ENCODE results near the gene CDH4. TPM values are rescaled to one million over a fixed set of nuclear protein-coding genes. Genes with fewer than 3 reads are reported as not detected.

The CDH4 gene
- polyA plus RNA-seq, 1 experiment = 1.5 TPM

- POLR2A ChIA-PET = no interaction called here
- CTCF ChIA-PET = interaction anchor here (1.1 kb wide), 1 partner anchor 15 kb away, joined by 3 read pairs; no protein-coding TSS in a partner anchor
- H3K27me3 ChIP-seq (ENCODE audit: control insufficient read depth, insufficient read depth, low read length) = 0 out of 2 replicates have a peak, but pooled peaks cover 2% of the 10 kb centered on the region
- DNase-seq (ENCODE audit: low read depth) = no peak
- H3K36me3 ChIP-seq (ENCODE audit: control insufficient read depth, insufficient read depth, low read length) = no peaks in the 10 kb centered on the region
- TF ChIP-seq, protein P1, sequence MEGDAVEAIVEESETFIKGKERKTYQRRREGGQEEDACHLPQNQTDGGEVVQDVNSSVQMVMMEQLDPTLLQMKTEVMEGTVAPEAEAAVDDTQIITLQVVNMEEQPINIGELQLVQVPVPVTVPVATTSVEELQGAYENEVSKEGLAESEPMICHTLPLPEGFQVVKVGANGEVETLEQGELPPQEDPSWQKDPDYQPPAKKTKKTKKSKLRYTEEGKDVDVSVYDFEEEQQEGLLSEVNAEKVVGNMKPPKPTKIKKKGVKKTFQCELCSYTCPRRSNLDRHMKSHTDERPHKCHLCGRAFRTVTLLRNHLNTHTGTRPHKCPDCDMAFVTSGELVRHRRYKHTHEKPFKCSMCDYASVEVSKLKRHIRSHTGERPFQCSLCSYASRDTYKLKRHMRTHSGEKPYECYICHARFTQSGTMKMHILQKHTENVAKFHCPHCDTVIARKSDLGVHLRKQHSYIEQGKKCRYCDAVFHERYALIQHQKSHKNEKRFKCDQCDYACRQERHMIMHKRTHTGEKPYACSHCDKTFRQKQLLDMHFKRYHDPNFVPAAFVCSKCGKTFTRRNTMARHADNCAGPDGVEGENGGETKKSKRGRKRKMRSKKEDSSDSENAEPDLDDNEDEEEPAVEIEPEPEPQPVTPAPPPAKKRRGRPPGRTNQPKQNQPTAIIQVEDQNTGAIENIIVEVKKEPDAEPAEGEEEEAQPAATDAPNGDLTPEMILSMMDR (IDR thresholded peaks at IDR 0.05; ENCODE audit: insufficient read depth, low read depth, low read length) = no peak
- no peak overlapping the region for H3K4me3 ChIP-seq (ENCODE audit: low read depth, low read length)
Measured at GRCh38 chr20:61573415-61574305, 321.6 kb downstream of the CDH4 start.

GRCh38 chr20:61575151-61575937 is 323.3 kb downstream of the CDH4 start:
- DNase-seq (ENCODE audit: low read depth) = no peak
- POLR2A ChIA-PET = no interaction called here
- H3K4me3 ChIP-seq (ENCODE audit: low read depth, low read length) = no peak overlapping the region
- H3K27me3 ChIP-seq (ENCODE audit: control insufficient read depth, insufficient read depth, low read length) = 0 out of 2 replicates have a peak, but pooled peaks cover 2% of the 10 kb centered on the region
- CTCF ChIA-PET = interaction anchor here (0.6 to 1.2 kb wide), 2 partner anchors 10 to 15 kb away, joined by 3 to 4 read pairs; no protein-coding TSS in a partner anchor
- TF ChIP-seq, protein P1 (IDR thresholded peaks at IDR 0.05; ENCODE audit: insufficient read depth, low read depth, low read length) = no peak
- no peaks in the 10 kb centered on the region for H3K36me3 ChIP-seq (ENCODE audit: control insufficient read depth, insufficient read depth, low read length)

DNA sequence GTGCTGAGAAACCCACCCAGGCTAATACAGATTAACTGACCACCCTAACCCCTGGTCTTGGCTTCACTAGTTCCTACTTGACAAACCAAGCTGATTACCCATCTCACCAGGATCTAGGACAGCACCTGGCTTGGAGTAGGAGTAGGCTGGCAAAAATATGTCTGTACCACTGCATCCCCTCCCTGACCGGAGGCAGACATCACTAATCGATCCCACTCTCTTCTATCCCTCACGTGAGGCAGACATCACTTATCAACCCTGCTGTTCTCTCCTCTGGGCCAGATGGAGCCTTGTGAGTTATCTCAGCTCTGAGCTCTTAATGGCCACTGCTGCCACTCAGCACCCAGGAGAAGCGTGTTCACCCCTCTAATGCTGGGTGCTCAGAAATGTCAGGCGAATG is 324.3 kb downstream of the CDH4 start:
- POLR2A ChIA-PET = no interaction called here

DNA sequence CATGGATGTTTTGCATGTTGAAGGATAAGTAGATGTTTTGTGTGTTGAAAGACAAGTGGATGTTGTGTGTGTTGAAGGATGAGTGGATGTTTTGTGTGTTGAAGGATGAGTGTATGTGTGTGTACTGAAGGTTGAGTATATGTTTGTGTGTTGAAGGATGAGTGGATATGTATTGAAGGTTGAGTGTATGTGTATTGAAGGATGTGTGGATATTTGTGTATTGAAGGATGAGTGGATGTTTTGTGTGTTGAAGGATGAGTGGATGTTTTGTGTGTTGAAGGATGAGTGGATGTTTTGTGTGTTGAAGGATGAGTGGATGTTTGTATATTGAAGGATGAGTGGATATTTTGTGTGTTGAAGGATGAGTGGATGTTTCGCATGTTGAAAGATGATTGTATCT is 325.0 kb downstream of the CDH4 start:
- CTCF ChIA-PET = no interaction called here
- no peak for DNase-seq (ENCODE audit: low read depth)
- POLR2A ChIA-PET = no interaction called here
- Histone ChIP-seq H3K27me3 (ENCODE audit: control insufficient read depth, insufficient read depth, low read length) (0 out of 2 replicates have a peak, but pooled peaks cover 2% of the 10 kb centered on the region), H3K36me3 (ENCODE audit: control insufficient read depth, insufficient read depth, low read length) (no peaks in the 10 kb centered on the region), H3K4me3 (ENCODE audit: low read depth, low read length) (no peak overlapping the region)
- TF ChIP-seq, protein P1 (IDR thresholded peaks at IDR 0.05; ENCODE audit: insufficient read depth, low read depth, low read length) = no peak

More for the DNA sequence above, 324.3 kb downstream of the CDH4 start:
- no peak overlapping the region for H3K4me3 ChIP-seq (ENCODE audit: low read depth, low read length)
- H3K27me3 ChIP-seq (ENCODE audit: control insufficient read depth, insufficient read depth, low read length) = 0 out of 2 replicates have a peak, but pooled peaks cover 2% of the 10 kb centered on the region
- TF ChIP-seq, protein P1 (IDR thresholded peaks at IDR 0.05; ENCODE audit: insufficient read depth, low read depth, low read length) = no peak
- no peak for DNase-seq (ENCODE audit: low read depth)
- CTCF ChIA-PET = no interaction called here
- H3K36me3 ChIP-seq (ENCODE audit: control insufficient read depth, insufficient read depth, low read length) = no peaks in the 10 kb centered on the region

DNA sequence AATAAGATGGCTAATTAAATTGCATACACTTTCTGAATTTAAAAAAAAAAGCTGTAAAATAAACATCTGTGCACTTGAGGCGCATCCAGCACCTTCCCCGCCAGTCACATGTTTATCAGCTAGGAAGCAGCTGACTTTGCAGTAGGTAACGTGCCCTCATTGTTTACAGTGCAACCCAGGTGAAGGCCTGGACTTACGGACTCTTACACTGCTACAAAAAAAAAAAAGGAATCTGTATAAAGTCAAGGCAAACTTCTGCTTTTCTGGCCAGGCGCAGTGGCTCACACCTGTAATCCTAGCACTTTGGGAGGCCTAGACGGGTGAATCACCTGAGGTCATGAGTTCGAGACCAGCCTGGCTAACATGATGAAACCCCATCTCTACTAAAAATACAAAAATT is 327.8 kb downstream of the CDH4 start:
- 0 out of 2 replicates have a peak, but pooled peaks cover 2% of the 10 kb centered on the region for H3K27me3 ChIP-seq (ENCODE audit: control insufficient read depth, insufficient read depth, low read length)
- CTCF ChIA-PET = no interaction called here
- no peak for DNase-seq (ENCODE audit: low read depth)
- TF ChIP-seq, protein P1 (IDR thresholded peaks at IDR 0.05; ENCODE audit: insufficient read depth, low read depth, low read length) = no peak
- H3K36me3 ChIP-seq (ENCODE audit: control insufficient read depth, insufficient read depth, low read length) = no peaks in the 10 kb centered on the region
- POLR2A ChIA-PET = no interaction called here
- no peak overlapping the region for H3K4me3 ChIP-seq (ENCODE audit: low read depth, low read length)

Data from BJ (cell line).